RWPE1 (cell line): ENCODE results near the gene PROZ.
A peak's percentile ranks its signal among the peaks of the same experiment; 100 is the strongest.

Experiments used
- CTCF ChIA-PET: fragments of 350-600 bp; sonication (Branson Sonifier 250); formaldehyde crosslinking; extraction: SDS; loops from one replicate; lab custom pipeline; 2021; lab: Yijun Ruan, JAX
- POLR2A ChIA-PET: fragments of 400-600 bp; formaldehyde crosslinking; extraction: SDS; loops from one replicate; lab custom pipeline; 2020; ENCODE audit warnings: antibody characterized with exemption; ENCODE audit not compliant: low non-redundant PET; lab: Yijun Ruan, JAX
- DNase-seq: peaks from one replicate; pipeline ENCODE4 v3.0.0; 2012; ENCODE audit warnings: low spot score
- H3K27ac ChIP-seq: fragments of 450-650 bp; 2 replicates; pipeline ENCODE4 v1.5.1; 2017
- TF ChIP-seq, protein P1 (sequence below): fragments of 450-650 bp; conservative IDR thresholded peaks from 2 replicates; pipeline ENCODE4 v1.5.1; 2017; ENCODE audit warnings: low read depth, mild to moderate bottlenecking

PROZ gene

DNA sequence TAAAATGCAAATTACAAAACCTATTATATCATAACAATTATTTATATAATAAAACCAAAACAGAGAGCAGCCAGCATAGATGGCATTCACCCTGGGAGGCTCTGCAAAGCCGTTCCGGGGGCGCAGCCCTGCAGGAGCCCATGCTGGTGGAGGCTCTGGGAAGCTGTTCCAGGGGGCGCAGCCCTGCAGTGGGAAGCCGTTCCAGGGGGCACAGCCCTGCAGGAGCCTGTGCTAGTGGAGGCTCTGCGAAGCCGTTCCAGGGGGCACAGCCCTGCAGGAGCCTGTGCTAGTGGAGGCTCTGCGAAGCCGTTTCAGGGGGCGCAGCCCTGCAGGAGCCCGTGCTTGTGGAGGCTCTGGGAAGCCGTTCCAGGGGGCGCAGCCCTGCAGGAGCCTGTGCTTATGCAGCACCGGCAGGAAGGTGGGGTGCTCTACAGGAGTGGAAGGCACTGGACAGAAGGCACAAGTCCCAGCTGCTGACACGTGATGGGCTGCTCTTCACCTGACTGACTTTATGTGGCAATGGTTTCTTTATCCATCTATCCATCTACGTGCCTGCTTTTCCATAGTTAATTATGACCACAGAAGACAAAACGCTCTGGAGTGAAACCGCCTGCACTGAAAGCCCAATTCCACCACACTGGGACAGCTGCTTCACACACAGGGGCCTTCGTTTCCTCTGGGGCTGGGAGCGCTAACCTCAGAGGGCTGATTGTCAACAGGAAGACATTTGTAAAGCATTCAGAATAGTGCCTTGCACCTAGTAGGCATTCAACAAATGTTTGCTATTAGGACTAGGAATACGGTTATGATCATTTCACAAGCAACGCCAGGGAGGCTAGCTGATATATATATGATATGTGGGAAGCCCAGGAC lies 26.4 kb downstream of the PROZ start:
- no peak for DNase-seq
- TF ChIP-seq, protein P1, sequence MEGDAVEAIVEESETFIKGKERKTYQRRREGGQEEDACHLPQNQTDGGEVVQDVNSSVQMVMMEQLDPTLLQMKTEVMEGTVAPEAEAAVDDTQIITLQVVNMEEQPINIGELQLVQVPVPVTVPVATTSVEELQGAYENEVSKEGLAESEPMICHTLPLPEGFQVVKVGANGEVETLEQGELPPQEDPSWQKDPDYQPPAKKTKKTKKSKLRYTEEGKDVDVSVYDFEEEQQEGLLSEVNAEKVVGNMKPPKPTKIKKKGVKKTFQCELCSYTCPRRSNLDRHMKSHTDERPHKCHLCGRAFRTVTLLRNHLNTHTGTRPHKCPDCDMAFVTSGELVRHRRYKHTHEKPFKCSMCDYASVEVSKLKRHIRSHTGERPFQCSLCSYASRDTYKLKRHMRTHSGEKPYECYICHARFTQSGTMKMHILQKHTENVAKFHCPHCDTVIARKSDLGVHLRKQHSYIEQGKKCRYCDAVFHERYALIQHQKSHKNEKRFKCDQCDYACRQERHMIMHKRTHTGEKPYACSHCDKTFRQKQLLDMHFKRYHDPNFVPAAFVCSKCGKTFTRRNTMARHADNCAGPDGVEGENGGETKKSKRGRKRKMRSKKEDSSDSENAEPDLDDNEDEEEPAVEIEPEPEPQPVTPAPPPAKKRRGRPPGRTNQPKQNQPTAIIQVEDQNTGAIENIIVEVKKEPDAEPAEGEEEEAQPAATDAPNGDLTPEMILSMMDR: no peak
- peak overlapping the region; percentile 16; the same call in 1 of the 2 replicates for H3K27ac ChIP-seq
- POLR2A ChIA-PET: no interaction called here
- CTCF ChIA-PET: interaction anchor here (0.6 kb wide), 1 partner anchor 209 kb away, joined by 3 read pairs; no protein-coding TSS in a partner anchor

DNA sequence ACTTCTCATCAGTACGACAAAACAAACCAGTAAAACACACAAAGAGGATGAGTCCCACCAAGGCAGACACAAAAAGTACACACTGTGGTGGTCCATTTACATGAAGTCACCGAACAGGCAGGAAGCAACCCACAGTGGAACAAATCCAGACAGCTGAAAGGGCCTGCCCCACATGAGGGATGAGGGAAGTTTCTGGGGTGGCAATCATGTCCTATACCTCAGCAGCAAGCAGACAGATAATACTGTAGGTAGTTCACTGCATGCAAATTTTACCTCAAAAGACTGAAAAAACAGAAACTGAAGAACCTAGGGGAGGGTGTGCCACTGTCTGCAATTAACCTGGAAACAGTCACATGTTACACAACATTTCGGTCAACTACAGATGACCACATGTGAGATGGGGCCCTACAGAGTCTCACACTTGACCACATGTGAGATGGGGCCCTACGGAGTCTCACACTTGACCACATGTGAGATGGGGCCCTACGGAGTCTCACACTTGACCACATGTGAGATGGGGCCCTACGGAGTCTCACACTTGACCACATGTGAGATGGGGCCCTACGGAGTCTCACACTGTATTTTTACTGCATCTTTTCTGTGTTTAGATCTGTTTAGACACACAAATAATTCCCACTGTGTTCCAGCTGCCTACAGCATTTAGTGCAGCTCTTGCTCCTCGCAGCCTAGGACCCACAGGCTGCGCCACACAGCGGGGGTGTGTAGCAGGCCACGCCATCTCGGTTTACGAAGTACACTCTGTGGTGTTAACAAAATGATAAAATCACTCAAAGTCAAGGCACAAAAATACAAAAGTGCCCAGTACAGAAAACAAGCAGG lies 27.8 kb downstream of the PROZ start:
- H3K27ac ChIP-seq: peak overlapping the region; percentile 79
- POLR2A ChIA-PET: no interaction called here
- no peak for DNase-seq

DNA sequence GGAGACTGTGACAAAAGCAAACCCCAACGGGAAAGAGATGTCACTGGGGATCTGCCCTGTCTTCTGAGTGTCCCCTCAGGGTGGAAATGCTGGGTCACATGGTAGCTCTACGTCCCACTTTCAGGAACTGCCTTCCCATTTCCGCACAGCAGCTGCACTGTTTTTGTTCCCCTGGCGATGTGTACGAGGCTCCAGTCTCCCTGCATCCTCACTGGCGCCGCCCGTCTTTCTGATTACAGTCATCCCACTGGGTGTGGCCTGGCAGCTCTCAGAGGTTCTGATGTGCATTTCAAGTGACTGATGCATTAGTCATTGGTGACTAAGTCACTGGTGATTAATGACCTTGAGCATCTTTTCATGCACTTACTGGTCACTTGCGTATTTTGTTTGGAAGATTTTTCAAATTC lies 28.8 kb downstream of the PROZ start:
- TF ChIP-seq, protein P1: no peak
- CTCF ChIA-PET: no interaction called here
- DNase-seq: peak; percentile 97
- peak overlapping the region; percentile 79 for H3K27ac ChIP-seq
- POLR2A ChIA-PET: no interaction called here

More for the DNA sequence above, 27.8 kb downstream of the PROZ start:
- TF ChIP-seq, protein P1: no peak
- CTCF ChIA-PET: no interaction called here

DNA sequence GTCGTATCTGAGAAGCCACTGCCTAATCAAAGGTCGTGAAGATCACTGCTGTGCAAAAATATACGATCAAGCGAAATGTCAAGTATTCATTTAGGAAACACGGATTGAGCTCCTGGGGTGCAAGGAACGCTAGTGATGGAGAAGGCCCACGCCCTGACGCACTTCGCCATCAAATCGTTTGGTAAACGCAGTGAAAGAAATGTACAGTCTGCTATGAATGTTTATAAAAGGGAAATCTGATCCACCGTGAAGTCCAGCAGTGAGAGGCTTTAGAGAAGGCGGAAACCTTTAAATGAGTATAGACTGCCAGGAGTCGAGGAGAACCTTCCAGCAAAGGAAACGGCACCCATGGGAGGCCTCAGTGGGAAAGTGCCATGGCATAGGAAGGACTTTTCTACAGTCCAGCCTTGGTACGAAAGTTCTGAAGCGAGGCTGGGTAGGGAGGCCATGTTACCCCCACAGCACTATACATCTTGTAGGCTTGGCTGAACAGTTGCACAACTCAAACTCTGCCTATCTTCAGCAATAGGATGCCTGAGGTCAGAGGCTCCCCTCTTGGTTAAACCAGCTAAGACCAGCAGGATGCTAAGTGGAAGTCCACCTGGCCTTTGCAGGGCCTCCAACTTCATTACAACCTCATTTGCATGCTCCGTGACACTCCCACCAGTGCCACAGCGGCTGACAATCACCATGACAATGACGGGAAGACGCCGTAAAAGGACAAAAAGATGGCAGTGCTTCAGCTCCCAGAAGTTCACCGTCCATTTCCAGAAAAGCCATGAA lies 29.6 kb downstream of the PROZ start:
- ChIA-PET CTCF (interaction anchor here (0.7 kb wide), 1 partner anchor 19 kb away, joined by 3 read pairs; no protein-coding TSS in a partner anchor), POLR2A (interaction anchor here (0.5 kb wide), 1 partner anchor 22 kb away, joined by 4 read pairs; no protein-coding TSS in a partner anchor)
- H3K27ac ChIP-seq: peak overlapping the region; percentile 79
- no peak for DNase-seq
- TF ChIP-seq, protein P1: no peak

DNA sequence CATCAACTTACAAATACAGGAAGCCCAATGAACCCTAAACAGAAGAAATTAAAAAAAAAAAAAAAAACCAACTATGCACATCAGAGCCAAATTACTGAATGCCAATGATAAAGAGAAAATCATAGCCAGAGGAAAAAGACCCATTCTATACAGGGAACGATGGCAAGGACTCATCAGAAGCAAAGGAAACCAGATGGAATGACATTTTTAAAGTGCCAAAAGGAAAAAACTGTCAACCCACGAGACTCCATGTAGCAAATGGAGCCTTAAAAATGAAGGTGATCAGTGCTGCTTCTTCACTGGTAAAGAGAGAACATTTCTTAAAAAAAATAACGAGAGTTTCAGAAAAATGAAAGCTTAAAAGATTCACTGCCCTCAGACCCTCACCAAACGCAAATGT lies 31.7 kb downstream of the PROZ start:
- no peak overlapping the region for H3K27ac ChIP-seq
- no peak for DNase-seq
- TF ChIP-seq, protein P1: no peak
- CTCF ChIA-PET: interaction anchor here (0.6 kb wide), 1 partner anchor 190 kb away, joined by 3 read pairs; no protein-coding TSS in a partner anchor
- POLR2A ChIA-PET: no interaction called here
